Esophagus squamous epithelium (tissue), 4 donors: ENCODE results near the gene SPDYE2B.
"Not testable (repeated sequence)": the region's sequence is repeated elsewhere in the genome, so short reads cannot be mapped to it uniquely, and the experiment has no call there.

Experiments used
- CTCF ChIP-seq, 6 experiments: fragments of 450-650 bp in 4 of 6; fragments of 200-600 bp in 2 of 6; sonication (generic) in 2 of 6; IDR thresholded peaks; one replicate each; pipeline ENCODE4 v1.5.1; 2016 to 2019; ENCODE audit warnings: antibody characterized with exemption in 6 of 6, mild to moderate bottlenecking in 4 of 6, moderate library complexity in 4 of 6
- POLR2A ChIP-seq, 4 donors: fragments of 450-650 bp; IDR thresholded peaks; one replicate each; pipeline ENCODE4 v1.6.1; 2017; ENCODE audit warnings: antibody characterized with exemption in 4 of 4, mild to moderate bottlenecking in 4 of 4, moderate library complexity in 3 of 4

- TF ChIP-seq CTCF, POLR2A (IDR thresholded peaks at IDR 0.05): not testable (repeated sequence)
Observed at GRCh38 chr7:102630622-102631021, 19.5 kb upstream of the SPDYE2B start.
